Osteocyte (in vitro differentiated cells): ENCODE measurements around the gene ERO1B. TPM values are rescaled to one million over a fixed set of nuclear protein-coding genes. Genes with fewer than 3 reads are reported as not detected.

Experiments used
- DNase-seq: peaks from one replicate; pipeline ENCODE4 v3.0.0; 2021; ENCODE audit warnings: mixed read lengths; ENCODE audit not compliant: unreplicated experiment; ENCODE audit errors: extremely low spot score
- H3K27ac Mint-ChIP-seq: one replicate; pipeline ENCODE4 v1.8.0; 2021; ENCODE audit warnings: mild to moderate bottlenecking, mixed read lengths; ENCODE audit not compliant: unreplicated experiment
- H3K27me3 Mint-ChIP-seq: one replicate; pipeline ENCODE4 v1.8.0; 2021; ENCODE audit warnings: mixed read lengths; ENCODE audit not compliant: unreplicated experiment
- H3K36me3 Mint-ChIP-seq: one replicate; pipeline ENCODE4 v1.8.0; 2021; ENCODE audit warnings: mixed read lengths; ENCODE audit not compliant: unreplicated experiment
- H3K4me1 Mint-ChIP-seq: one replicate; pipeline ENCODE4 v1.8.0; 2021; ENCODE audit warnings: mixed read lengths; ENCODE audit not compliant: unreplicated experiment
- H3K4me3 Mint-ChIP-seq: one replicate; pipeline ENCODE4 v1.8.0; 2021; ENCODE audit warnings: mild to moderate bottlenecking, moderate library complexity, mixed read lengths; ENCODE audit not compliant: unreplicated experiment
- H3K9me3 Mint-ChIP-seq: one replicate; pipeline ENCODE4 v1.8.0; 2021; ENCODE audit warnings: mixed read lengths; ENCODE audit not compliant: unreplicated experiment
- total RNA-seq: library from RNA; stranded (reverse); gene quantifications from 2 replicates; pipeline ENCODE4 v1.2.1, GENCODE V29; 2021
- TF ChIP-seq, protein P1 (sequence below): fragments of 200-600 bp; sonication (generic); IDR thresholded peaks from 2 replicates; pipeline ENCODE4 v1.5.0; 2021; ENCODE audit warnings: antibody characterized with exemption, mild to moderate bottlenecking, moderate library complexity

The ERO1B gene
- total RNA-seq, 1 donor from 2014 or later, result 4.8 TPM

DNA sequence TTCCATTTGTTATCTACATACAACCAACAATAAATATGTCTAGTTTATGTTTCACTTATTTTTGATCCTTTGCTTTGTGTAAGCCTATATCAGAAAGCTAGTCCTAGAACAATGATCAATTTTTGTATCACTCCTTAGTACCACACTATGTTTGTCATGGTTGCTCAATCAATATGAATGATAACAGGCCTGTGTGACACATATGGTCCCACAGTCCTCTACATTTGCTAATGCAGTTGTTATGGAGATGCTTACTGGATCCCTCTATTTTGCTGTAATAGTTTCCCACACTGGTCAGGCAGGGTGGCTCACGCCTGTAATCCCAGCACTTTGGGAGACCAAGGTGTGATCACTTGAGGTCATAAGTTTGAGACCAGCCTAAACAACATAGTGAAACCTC lies 59.1 kb downstream of the ERO1B start:
- H3K36me3 Mint-ChIP-seq, result peaks cover 7% of the 10 kb centered on the region
- H3K4me3 Mint-ChIP-seq, result no peak overlapping the region
- TF ChIP-seq, protein P1, sequence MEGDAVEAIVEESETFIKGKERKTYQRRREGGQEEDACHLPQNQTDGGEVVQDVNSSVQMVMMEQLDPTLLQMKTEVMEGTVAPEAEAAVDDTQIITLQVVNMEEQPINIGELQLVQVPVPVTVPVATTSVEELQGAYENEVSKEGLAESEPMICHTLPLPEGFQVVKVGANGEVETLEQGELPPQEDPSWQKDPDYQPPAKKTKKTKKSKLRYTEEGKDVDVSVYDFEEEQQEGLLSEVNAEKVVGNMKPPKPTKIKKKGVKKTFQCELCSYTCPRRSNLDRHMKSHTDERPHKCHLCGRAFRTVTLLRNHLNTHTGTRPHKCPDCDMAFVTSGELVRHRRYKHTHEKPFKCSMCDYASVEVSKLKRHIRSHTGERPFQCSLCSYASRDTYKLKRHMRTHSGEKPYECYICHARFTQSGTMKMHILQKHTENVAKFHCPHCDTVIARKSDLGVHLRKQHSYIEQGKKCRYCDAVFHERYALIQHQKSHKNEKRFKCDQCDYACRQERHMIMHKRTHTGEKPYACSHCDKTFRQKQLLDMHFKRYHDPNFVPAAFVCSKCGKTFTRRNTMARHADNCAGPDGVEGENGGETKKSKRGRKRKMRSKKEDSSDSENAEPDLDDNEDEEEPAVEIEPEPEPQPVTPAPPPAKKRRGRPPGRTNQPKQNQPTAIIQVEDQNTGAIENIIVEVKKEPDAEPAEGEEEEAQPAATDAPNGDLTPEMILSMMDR, result no peak
- DNase-seq, result no peak
- H3K4me1 Mint-ChIP-seq, result no peaks in the 10 kb centered on the region
- H3K27ac Mint-ChIP-seq, result no peak overlapping the region
- no peaks in the 10 kb centered on the region for H3K27me3 Mint-ChIP-seq
- H3K9me3 Mint-ChIP-seq, result no peaks in the 10 kb centered on the region

- no peaks in the 10 kb centered on the region for H3K9me3 Mint-ChIP-seq
- no peak overlapping the region for H3K27ac Mint-ChIP-seq
- no peaks in the 10 kb centered on the region for H3K4me1 Mint-ChIP-seq
- H3K4me3 Mint-ChIP-seq, result no peak overlapping the region
- no peaks in the 10 kb centered on the region for H3K27me3 Mint-ChIP-seq
- H3K36me3 Mint-ChIP-seq, result peaks cover 4% of the 10 kb centered on the region
- TF ChIP-seq, protein P1, result no peak
- no peak for DNase-seq
These were observed 61.3 kb downstream of the ERO1B start for GRCh38 chr1:236220473-236220872.

DNA sequence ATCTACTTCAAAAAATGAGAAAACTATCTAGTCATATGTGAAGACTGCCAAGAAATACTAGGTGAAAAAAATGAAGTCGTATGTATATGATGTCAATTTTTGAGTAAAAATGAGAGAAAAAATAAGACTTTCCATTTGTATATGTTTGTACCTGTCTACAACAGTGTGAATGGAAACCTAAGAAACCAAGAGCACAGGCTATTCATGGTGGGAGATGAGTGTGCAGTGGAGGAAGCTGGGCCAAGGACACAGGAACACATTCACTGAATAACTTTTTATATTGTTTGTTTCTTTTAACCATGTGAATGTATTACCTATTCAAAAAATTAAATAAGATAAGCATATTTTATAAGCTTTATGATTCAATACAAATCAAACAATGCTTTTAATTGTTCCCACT lies 67.0 kb downstream of the ERO1B start:
- TF ChIP-seq, protein P1, result no peak
- no peak overlapping the region for H3K27ac Mint-ChIP-seq
- DNase-seq, result no peak
- H3K9me3 Mint-ChIP-seq, result no peaks in the 10 kb centered on the region
- no peak overlapping the region for H3K4me3 Mint-ChIP-seq
- H3K27me3 Mint-ChIP-seq, result no peaks in the 10 kb centered on the region
- peaks cover 17% of the 10 kb centered on the region for H3K36me3 Mint-ChIP-seq
- H3K4me1 Mint-ChIP-seq, result no peaks in the 10 kb centered on the region

DNA sequence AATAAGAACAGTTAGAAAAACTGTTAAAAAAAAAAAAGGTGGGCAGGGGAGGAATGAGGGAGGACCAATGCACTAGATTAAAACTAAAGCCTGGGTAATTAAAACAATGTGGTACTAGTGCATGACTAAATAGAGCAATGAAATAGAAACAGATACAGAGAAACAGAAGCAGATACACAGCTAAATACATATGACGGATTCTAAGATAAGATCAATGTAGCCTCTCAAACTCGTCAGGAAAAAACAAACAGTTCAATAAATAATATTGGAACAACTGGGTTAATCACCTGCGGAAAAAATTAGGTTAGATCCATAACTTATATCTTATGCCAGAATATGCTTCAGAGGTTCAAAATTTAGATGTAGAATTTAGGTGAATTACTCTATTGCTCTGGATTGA lies 68.2 kb downstream of the ERO1B start:
- H3K36me3 Mint-ChIP-seq, result peaks cover 20% of the 10 kb centered on the region
- no peak overlapping the region for H3K27ac Mint-ChIP-seq
- H3K4me3 Mint-ChIP-seq, result no peak overlapping the region
- TF ChIP-seq, protein P1, result no peak
- H3K27me3 Mint-ChIP-seq, result no peaks in the 10 kb centered on the region
- DNase-seq, result no peak
- H3K4me1 Mint-ChIP-seq, result no peaks in the 10 kb centered on the region
- H3K9me3 Mint-ChIP-seq, result no peaks in the 10 kb centered on the region

GRCh38 chr1:236211815-236212214 lies 69.9 kb downstream of the ERO1B start:
- DNase-seq, result no peak
- no peaks in the 10 kb centered on the region for H3K9me3 Mint-ChIP-seq
- peaks cover 22% of the 10 kb centered on the region for H3K36me3 Mint-ChIP-seq
- no peak overlapping the region for H3K4me3 Mint-ChIP-seq
- no peak overlapping the region for H3K27ac Mint-ChIP-seq
- no peaks in the 10 kb centered on the region for H3K4me1 Mint-ChIP-seq
- H3K27me3 Mint-ChIP-seq, result no peaks in the 10 kb centered on the region
- TF ChIP-seq, protein P1, result no peak
